ENCODE results near the gene DAPP1.

DNA sequence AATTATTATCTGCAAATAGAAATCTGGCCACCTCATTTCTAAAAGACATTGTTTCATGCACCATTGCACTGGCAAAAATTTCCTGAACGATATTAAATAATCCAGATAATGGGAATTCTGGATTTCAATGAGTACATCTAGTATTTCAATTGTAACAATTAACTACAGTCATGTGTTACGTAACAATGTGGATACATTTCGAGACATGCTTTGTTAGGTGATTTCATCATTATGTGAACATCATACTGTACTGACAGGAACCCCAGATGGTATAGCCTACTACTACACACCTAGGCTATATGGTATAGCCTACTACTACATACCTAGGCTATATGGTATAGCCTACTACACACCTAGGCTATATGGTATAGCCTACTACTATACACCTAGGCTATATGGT lies 62.8 kb downstream of the DAPP1 start:
- TF ChIP-seq CEBPB (IDR thresholded peaks at IDR 0.05): no peak
- TF ChIP-seq, protein P1, sequence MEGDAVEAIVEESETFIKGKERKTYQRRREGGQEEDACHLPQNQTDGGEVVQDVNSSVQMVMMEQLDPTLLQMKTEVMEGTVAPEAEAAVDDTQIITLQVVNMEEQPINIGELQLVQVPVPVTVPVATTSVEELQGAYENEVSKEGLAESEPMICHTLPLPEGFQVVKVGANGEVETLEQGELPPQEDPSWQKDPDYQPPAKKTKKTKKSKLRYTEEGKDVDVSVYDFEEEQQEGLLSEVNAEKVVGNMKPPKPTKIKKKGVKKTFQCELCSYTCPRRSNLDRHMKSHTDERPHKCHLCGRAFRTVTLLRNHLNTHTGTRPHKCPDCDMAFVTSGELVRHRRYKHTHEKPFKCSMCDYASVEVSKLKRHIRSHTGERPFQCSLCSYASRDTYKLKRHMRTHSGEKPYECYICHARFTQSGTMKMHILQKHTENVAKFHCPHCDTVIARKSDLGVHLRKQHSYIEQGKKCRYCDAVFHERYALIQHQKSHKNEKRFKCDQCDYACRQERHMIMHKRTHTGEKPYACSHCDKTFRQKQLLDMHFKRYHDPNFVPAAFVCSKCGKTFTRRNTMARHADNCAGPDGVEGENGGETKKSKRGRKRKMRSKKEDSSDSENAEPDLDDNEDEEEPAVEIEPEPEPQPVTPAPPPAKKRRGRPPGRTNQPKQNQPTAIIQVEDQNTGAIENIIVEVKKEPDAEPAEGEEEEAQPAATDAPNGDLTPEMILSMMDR (IDR thresholded peaks at IDR 0.05): no peak
- TF ChIP-seq CHD2 (IDR thresholded peaks at IDR 0.05; ENCODE audit: low read length, partially characterized antibody): no peak
- TF ChIP-seq MAZ (IDR thresholded peaks at IDR 0.05; ENCODE audit: borderline replicate concordance, low read depth, low read length): no peak
- no peak for TF ChIP-seq POLR2A (IDR thresholded peaks at IDR 0.05; ENCODE audit: low read length)
- no peak for TF ChIP-seq RAD21 (conservative IDR thresholded peaks at IDR 0.05 in 1 of 2, IDR thresholded peaks at IDR 0.05 in 1 of 2)
- TF ChIP-seq ESRRA (IDR thresholded peaks at IDR 0.05; ENCODE audit: borderline replicate concordance, low read length): no peak

Data from A549 (cell line).